ENCODE measurements around the gene APH1B.

DNA sequence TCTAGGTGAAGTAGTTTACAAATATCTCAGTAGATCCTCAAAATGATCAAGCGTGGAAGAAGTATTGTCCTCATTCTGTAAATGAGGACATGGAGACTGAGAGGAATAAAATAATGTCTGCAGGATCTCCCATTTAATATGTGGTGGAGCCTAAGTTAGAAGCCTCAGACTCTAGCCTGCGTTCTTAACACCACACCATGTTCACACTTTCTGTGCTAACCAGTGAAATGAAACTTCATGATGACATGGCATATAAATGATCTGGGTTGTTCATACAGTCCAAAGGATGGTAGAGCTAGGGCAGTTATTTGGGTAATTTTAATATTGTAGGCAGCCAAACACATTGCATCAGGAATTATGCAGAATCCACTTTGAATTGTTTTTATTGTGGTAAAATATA lies 25.1 kb upstream of the APH1B start:
- TF ChIP-seq, protein P1, sequence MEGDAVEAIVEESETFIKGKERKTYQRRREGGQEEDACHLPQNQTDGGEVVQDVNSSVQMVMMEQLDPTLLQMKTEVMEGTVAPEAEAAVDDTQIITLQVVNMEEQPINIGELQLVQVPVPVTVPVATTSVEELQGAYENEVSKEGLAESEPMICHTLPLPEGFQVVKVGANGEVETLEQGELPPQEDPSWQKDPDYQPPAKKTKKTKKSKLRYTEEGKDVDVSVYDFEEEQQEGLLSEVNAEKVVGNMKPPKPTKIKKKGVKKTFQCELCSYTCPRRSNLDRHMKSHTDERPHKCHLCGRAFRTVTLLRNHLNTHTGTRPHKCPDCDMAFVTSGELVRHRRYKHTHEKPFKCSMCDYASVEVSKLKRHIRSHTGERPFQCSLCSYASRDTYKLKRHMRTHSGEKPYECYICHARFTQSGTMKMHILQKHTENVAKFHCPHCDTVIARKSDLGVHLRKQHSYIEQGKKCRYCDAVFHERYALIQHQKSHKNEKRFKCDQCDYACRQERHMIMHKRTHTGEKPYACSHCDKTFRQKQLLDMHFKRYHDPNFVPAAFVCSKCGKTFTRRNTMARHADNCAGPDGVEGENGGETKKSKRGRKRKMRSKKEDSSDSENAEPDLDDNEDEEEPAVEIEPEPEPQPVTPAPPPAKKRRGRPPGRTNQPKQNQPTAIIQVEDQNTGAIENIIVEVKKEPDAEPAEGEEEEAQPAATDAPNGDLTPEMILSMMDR (conservative IDR thresholded peaks at IDR 0.05): no peak
- TF ChIP-seq EZH2 (IDR thresholded peaks at IDR 0.05; ENCODE audit: low read depth): no peak
